ENCODE measurements around the gene PLCE1. TPM values are rescaled to one million over a fixed set of nuclear protein-coding genes. Genes with fewer than 3 reads are reported as not detected.

PLCE1 gene
- 0.48 and 0.58 TPM in 2 replicates for polyA plus RNA-seq

DNA sequence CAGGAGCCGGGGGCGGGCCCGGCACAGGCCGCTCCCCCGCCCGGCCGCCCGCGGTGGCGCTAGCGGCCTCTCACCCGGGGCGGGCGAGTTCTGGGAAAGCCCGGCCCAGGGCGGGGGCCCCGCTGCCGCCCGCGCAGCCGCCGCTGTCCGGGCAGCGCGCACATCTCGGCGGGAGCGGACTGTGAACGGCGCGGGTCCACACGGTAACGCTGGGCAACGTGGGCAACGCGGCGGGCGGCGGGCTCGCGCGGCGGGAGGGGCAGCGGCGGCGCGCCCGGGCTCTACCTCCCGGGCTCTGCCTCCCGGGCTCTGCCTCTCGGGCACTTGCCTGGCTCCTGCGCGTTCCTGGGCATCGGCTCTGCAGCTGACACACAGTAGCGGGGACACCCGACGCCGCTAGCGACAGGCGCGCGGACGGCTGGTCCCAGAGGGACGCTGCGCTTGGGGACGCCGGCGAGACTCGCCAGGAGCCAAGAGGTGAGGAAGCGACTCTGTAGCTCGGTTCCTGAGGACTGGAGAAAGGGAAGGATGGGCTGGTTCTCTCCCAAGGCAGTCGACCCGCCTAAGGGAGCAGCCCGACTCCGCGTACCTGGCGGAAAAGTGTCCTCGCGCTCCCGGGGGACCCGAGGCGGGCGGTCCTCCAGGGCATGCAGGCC lies at the start of gene PLCE1:
Gene PLCE1, plus strand, starts transcription at position 150 of the 656 bp plus-strand sequence. CDS start 37,116 bp downstream, outside the sequence.

Other genes starting within 250 kb of the PLCE1 start
- 7.6 and 30.6 TPM in 2 replicates for gene LGI1, start 236.0 kb upstream of the PLCE1 start, polyA plus RNA-seq
- 4.2 and 9.3 TPM in 2 replicates for gene SLC35G1, start 100.0 kb upstream of the PLCE1 start, polyA plus RNA-seq

All from Purkinje cell (primary cell).